CD4-positive, alpha-beta T cell treated with Interleukin-15 for 4 hours (primary cell): ENCODE measurements around the gene PAQR7.
A peak's percentile ranks its signal among the peaks of the same experiment; 100 is the strongest.

Experiments
- DNase-seq: peaks from one replicate; pipeline ENCODE4 v3.0.0-alpha.2; 2020; ENCODE audit warnings: low spot score

PAQR7 gene

GRCh38 chr1:25902462-25902861 lies 27.0 kb upstream of the PAQR7 start:
- DNase-seq = no peak

DNA sequence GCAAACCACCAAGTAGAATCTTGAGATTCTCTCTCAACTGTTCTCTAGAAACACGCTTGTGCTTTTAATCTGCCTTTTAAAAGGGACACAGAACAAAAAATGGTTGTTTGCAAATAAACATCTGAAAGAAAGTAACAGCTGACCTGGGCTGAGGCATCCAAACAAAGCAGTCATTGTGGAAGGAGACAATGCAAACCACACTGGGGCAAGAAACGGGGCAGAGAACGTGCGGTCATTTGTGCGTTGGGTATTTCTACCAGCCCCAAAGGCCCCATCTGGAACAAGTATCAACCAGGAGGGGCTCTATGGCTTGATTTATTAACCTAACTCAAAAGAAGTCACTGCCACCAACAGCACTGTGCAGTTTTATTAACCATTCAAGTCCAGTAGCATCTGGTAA lies 24.7 kb upstream of the PAQR7 start:
- no peak for DNase-seq

DNA sequence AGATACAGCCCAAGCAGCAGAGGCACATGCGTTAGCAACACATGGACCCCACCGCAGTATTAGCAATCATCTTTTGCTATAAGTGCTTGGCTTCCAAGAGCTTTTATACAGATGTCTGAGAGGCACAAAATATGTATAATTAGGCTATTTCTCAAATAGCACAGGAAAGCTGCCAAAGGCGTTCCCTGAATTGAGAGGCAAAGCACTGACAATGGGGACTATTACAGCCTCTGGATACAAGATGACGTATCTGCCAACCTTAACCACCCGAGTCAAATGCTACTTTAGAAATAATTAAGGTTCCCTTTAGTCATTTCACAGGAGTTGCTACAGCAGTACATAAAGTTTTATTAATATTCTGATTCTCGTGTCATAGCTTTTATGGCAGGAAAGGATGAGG lies 24.3 kb upstream of the PAQR7 start:
- DNase-seq = no peak

GRCh38 chr1:25898223-25899015 lies 22.9 kb upstream of the PAQR7 start:
- DNase-seq = no peak

DNA sequence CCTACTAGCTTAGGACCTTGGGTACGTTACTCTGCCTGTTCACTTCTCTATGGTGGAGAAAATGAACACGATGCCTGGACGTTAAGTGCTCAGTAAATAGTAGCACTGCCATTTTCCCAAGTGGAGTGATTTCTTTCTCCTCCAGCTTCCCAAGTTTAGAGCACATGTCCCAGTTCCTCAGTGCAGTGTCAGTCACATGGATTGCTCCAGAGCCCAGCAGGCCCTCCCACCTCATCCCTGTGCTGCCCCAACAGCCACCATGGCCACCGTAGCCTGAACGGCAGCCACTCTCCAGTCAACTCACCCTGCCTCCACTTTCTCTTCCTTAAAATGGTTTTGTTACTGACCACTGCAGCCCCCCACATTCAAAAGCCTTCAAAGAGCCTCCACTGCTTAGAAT lies 22.2 kb upstream of the PAQR7 start:
- no peak for DNase-seq

GRCh38 chr1:25896266-25896665 lies 20.8 kb upstream of the PAQR7 start:
- no peak for DNase-seq

DNA sequence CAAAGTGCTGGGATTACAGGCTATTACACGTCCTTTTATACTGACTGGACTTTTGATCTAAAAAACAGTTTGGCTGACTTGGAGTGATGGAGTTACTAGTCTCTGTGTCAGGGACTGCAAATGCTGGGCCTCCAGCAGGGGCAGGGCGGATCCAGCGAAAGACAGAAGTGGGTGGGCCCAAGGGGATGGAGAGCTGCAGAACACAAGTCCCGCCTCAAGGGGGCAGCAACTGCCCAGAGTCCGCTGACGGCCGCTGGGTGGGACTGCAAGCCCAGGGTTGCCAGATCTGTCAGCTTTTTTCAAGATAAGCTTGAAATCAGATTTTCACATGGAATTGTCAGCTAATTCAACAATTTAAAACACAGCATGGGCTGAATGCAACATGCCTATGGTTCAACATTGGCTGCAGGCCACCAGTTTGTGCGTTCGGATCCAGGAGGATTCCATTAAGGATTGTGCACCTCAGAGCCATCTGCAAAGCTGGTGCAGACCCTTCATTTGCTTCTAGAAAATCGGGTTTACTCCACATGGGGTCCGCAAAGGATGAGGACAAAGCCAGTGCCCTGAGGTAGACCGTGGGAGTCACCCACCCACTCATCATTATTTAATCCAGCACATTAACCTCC lies 20.0 kb upstream of the PAQR7 start:
- peak; percentile 93 for DNase-seq

GRCh38 chr1:25893116-25893515 lies 17.6 kb upstream of the PAQR7 start:
- no peak for DNase-seq

DNA sequence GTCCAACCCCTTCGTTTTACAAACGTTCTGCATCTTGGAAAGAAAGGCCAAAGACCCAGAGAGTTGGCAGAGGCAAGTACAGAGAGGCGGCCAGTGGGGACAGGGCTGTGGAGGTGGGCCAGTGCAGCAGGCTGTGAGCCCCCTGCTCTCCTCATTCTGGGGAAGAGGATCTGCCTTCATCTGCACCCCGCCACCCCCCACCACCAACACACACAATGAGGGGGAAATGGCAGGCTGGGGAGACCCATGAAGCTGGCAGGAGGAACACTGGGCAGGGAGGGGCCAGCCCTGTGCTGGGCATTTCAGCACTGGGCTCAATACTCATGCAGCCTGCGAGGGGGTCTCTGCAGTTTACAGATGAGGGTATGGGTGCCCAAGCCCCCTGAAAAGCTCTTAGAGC lies 16.1 kb upstream of the PAQR7 start:
- no peak for DNase-seq

- no peak for DNase-seq
Measured at GRCh38 chr1:25890239-25891034, 14.9 kb upstream of the PAQR7 start.

DNA sequence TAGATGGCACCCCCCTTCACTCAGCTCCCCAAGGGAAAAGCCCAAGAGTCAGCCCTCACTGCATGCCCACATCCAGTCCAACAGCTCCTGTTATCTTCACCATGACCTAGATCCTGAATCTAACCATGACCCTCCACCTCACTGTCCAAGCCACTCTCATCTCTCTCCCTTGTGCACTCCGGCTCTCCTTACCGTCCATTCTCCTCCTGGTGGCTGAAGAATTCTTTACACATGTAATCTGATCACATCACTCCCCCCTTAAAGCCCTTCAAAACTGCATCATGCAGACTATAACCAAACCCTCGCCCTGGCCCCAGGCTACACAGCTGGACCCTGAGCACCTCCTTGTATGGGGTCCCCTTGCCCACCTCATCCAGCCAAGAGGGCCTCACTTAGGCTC lies 14.0 kb upstream of the PAQR7 start:
- DNase-seq = no peak

- DNase-seq = no peak
Measured at GRCh38 chr1:25888426-25888987, 13.0 kb upstream of the PAQR7 start.

GRCh38 chr1:25885602-25886001 lies 10.1 kb upstream of the PAQR7 start:
- DNase-seq = no peak

- no peak for DNase-seq
Measured at GRCh38 chr1:25881266-25881665, 5.8 kb upstream of the PAQR7 start.

- no peak for DNase-seq
Measured at GRCh38 chr1:25880518-25880917, 5.0 kb upstream of the PAQR7 start.

GRCh38 chr1:25879675-25880074 lies 4.2 kb upstream of the PAQR7 start:
- DNase-seq = no peak

DNA sequence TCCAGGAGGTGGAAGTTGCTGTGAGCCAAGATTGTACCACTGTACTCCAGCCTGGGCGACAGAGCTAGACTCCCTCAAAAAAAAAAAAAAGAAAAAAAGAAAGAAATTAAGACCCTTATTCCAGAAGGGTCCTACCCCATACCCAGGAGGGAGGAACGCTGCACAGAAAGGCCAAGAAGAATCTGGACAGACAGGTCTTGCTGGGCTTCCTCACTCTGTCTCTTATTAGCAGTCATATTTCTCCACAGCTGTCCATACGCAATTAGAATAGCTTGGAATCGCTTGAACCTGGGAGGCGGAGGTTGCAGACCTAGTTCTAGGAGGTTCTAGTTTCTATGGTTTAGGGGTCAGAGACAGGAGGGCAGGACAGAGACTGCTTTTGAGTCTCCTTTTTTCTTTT lies 3.2 kb upstream of the PAQR7 start:
- DNase-seq = no peak

- no peak for DNase-seq
Measured at GRCh38 chr1:25877155-25877554, 1.6 kb upstream of the PAQR7 start.

DNA sequence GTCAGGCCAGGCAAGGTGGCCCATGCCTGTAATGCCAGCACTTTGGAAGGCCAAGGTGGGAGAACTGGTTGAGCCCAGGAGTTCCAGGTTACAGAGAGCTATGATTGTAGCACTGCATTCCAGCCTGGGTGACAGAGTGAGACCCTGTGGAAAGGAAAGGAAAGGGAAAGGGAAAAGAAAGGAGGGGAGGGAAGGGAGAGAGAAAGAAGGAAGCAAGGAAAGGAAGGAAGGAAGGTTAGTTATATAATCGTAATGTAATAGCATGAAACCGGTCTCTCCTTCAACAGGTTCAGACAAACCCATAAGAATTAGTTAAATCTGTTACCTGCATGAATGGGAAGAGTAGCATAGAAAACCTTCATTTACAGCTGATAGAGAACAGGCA lies 1.2 kb upstream of the PAQR7 start:
- DNase-seq = no peak

GRCh38 chr1:25875856-25876692 lies 566 bp upstream of the PAQR7 start:
- no peak for DNase-seq

DNA sequence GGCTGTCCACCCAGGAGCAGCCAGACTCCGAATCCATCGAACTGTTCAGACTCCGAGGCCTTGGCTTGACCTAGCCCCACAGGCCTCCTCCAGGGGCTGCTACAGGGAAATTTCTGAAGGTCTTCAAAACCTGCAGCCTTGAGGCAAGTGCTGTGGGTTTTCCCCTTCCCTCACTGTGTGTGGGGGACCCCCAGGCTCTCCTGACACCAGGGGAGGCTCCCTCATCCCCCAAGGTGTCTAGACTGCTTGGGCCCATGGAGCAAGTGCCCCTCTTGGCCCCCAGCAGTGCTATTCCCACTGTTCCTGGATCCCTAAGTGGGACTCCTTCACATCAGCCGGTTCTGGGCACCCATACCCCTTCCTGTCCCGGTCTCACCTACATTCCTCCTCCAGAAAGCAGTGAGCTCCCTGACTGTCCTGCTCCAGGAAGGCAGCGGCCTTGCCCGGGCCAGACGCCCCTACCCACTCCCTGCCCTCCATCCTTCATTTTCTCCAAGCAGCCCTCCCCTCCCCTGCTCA lies 814 bp downstream of the PAQR7 start:
- no peak for DNase-seq

DNA sequence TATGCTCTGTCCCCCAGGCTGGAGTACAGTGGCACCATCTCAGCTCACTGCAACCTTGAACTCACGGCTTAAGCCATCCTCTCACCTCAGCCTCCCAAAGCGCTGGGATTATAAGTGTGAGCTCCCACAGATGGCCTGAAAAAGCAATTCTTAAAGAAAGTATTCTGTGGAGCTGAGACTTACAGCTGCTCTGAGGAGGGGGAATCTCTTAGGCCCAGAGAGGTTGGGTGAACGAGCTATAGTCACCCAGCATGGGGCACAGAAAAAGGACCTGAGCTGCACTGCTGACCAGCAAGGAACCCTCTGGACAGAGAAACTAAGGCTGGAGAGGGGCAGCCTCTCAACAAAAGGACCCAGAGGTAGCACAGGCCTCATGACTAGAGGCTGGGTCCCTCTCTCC lies 1.3 kb downstream of the PAQR7 start:
- DNase-seq = no peak
